Caki2 (cell line): Measurements from ENCODE around the gene ARHGEF17. TPM values are rescaled to one million over a fixed set of nuclear protein-coding genes. Genes with fewer than 3 reads are reported as not detected.

ENCODE experiments used
- DNase-seq: peaks from one replicate; pipeline ENCODE4 v3.0.0-alpha.2; 2015; ENCODE audit warnings: low read depth
- in situ Hi-C: cut with HindIII; loops from 2 replicates; pipeline ENCODE4 v1.10.0; 2016; ENCODE audit warnings: low sequenced_read_pairs, low pct_unique_long_range_greater_than_20kb, mixed read lengths
- total RNA-seq: library from RNA; depleted of rRNA; stranded (reverse); fragments of >200 nt; shearing (Covaris generic); gene quantifications from 2 replicates; pipeline ENCODE4 v1.2.3, GENCODE V29; 2014; ENCODE audit warnings: low replicate concordance

The ARHGEF17 gene
- total RNA-seq, 1 experiment from 2014 or later = 6.0 TPM

- in situ Hi-C loops = no loop called here
- DNase-seq = no peak
Measured at GRCh38 chr11:73322382-73323306, 14.6 kb downstream of the ARHGEF17 start.

- no peak for DNase-seq
- in situ Hi-C loops = no loop called here
Measured at GRCh38 chr11:73323464-73323863, 15.4 kb downstream of the ARHGEF17 start.

- no peak for DNase-seq
- in situ Hi-C loops = no loop called here
Measured at GRCh38 chr11:73324116-73324515, 16.0 kb downstream of the ARHGEF17 start.

GRCh38 chr11:73324665-73325035 is 16.6 kb downstream of the ARHGEF17 start:
- in situ Hi-C loops = no loop called here
- DNase-seq = no peak

GRCh38 chr11:73325036-73325981 is 17.2 kb downstream of the ARHGEF17 start:
- no peak for DNase-seq
- in situ Hi-C loops = no loop called here

- in situ Hi-C loops = no loop called here
- no peak for DNase-seq
Measured at GRCh38 chr11:73326929-73327811, 19.1 kb downstream of the ARHGEF17 start.

GRCh38 chr11:73327812-73328364 is 19.8 kb downstream of the ARHGEF17 start:
- no peak for DNase-seq
- in situ Hi-C loops = no loop called here

- DNase-seq = peak; percentile 22
- in situ Hi-C loops = no loop called here
Measured at GRCh38 chr11:73330569-73331093, 22.6 kb downstream of the ARHGEF17 start.

GRCh38 chr11:73331138-73331916 is 23.3 kb downstream of the ARHGEF17 start:
- no peak for DNase-seq
- in situ Hi-C loops = no loop called here

- DNase-seq = no peak
- in situ Hi-C loops = no loop called here
Measured at GRCh38 chr11:73333173-73333572, 25.1 kb downstream of the ARHGEF17 start.

GRCh38 chr11:73333640-73334383 is 25.7 kb downstream of the ARHGEF17 start:
- in situ Hi-C loops = no loop called here
- DNase-seq = no peak

- peak; percentile 62 for DNase-seq
- in situ Hi-C loops = no loop called here
Measured at GRCh38 chr11:73334384-73335203, 26.5 kb downstream of the ARHGEF17 start.

GRCh38 chr11:73335204-73335923 is 27.3 kb downstream of the ARHGEF17 start:
- in situ Hi-C loops = no loop called here
- DNase-seq = peak; percentile 65

- DNase-seq = no peak
- in situ Hi-C loops = no loop called here
Measured at GRCh38 chr11:73337846-73338245, 29.8 kb downstream of the ARHGEF17 start.

- in situ Hi-C loops = no loop called here
- DNase-seq = no peak
Measured at GRCh38 chr11:73338279-73338678, 30.2 kb downstream of the ARHGEF17 start.
